ENCODE results near the gene SDCCAG8. TPM values are rescaled to one million over a fixed set of nuclear protein-coding genes. Genes with fewer than 3 reads are reported as not detected.

The SDCCAG8 gene
- total RNA-seq, 1 experiment from 2014 or later = 10.0 TPM

- no peak overlapping the region for H3K27ac Mint-ChIP-seq
- H3T11ph ChIP-seq (ENCODE audit: low read length) = no peak overlapping the region
- no peak overlapping the region for H2BK120ac ChIP-seq (ENCODE audit: low read depth, low read length, poor library complexity, severe bottlenecking)
- peaks cover 14 to 29% of the 10 kb centered on the region in 2 experiments for H3K4me1 Mint-ChIP-seq
- H3K9ac ChIP-seq (ENCODE audit: extremely low read depth, insufficient read length, low read length) = no peak overlapping the region
- H3K79me1 ChIP-seq (ENCODE audit: insufficient read depth, low read depth, low read length, poor library complexity, severe bottlenecking) = no peaks in the 10 kb centered on the region
- no peak for TF ChIP-seq CTCF (conservative IDR thresholded peaks at IDR 0.05)
- H4K5ac ChIP-seq (ENCODE audit: insufficient read length, low read depth, low read length) = no peak overlapping the region
- H4K20me1 ChIP-seq (ENCODE audit: control insufficient read depth, insufficient read depth, insufficient read length) = no peaks in the 10 kb centered on the region
- H3K4me3 Mint-ChIP-seq = no peak overlapping the region
- H3K23ac ChIP-seq (ENCODE audit: insufficient read length, low read depth, low read length) = no peak overlapping the region
- H3K18ac ChIP-seq (ENCODE audit: insufficient read length, low read depth, low read length) = no peak overlapping the region
- H3K4me2 ChIP-seq (ENCODE audit: insufficient read depth, insufficient read length, low read length) = no peak overlapping the region
- no peak overlapping the region for H3K56ac ChIP-seq (ENCODE audit: insufficient read length, low read depth, low read length)
- peaks cover 0 to 3% of the 10 kb centered on the region in 2 experiments; a peak in 1 of 5 replicates for H3K9me3 Mint-ChIP-seq
- DNase-seq = no peak
- H3K79me2 ChIP-seq (ENCODE audit: insufficient read depth, low read length) = no peaks in the 10 kb centered on the region
- no peaks in the 10 kb centered on the region; the same call in 1 of the 2 replicates for H3K4me1 ChIP-seq (ENCODE audit: insufficient read depth, low read length)
- H4K8ac ChIP-seq (replicated peaks; ENCODE audit: insufficient read length, low read depth, low read length) = no peak overlapping the region
- no peak overlapping the region for H2AFZ ChIP-seq (ENCODE audit: low read length)
- no peak overlapping the region for H3K14ac ChIP-seq (ENCODE audit: insufficient read depth, low read length)
- no peaks in the 10 kb centered on the region for H3K27me3 Mint-ChIP-seq (ENCODE audit: low read depth)
- no peak overlapping the region for H2BK15ac ChIP-seq (ENCODE audit: low read depth, low read length)
- H2BK5ac ChIP-seq (ENCODE audit: insufficient read length, low read length) = no peak overlapping the region
- H2BK12ac ChIP-seq (ENCODE audit: insufficient read length, low read depth, low read length) = no peak overlapping the region
- no peak overlapping the region for H2BK20ac ChIP-seq (ENCODE audit: low read depth, low read length, poor library complexity, severe bottlenecking)
- H3K27ac ChIP-seq (ENCODE audit: insufficient read length, low read depth, low read length) = no peak overlapping the region
- H3K4ac ChIP-seq (ENCODE audit: low read depth, low read length) = no peak overlapping the region
- H3K27me3 ChIP-seq (ENCODE audit: insufficient read depth, low read length) = no peaks in the 10 kb centered on the region
- H3K23me2 ChIP-seq (ENCODE audit: insufficient read length, low read depth, low read length, poor library complexity, severe bottlenecking) = no peaks in the 10 kb centered on the region
- H4K91ac ChIP-seq (ENCODE audit: insufficient read length, low read depth, low read length) = no peak overlapping the region
- WGBS (ENCODE audit: extremely low coverage, insufficient read length, low lambda C conversion rate) = no CpG with 5 or more reads among the region's 1 CpG
- H3K36me3 Mint-ChIP-seq (ENCODE audit: insufficient read depth in 1 of 3, low read depth in 3 of 3) = peaks cover 0 to 3% (median 0%) of the 10 kb centered on the region in 3 experiments; a peak in 1 of 7 replicates
- H2AK5ac ChIP-seq (ENCODE audit: insufficient read length, low read length) = no peak overlapping the region
- no peaks in the 10 kb centered on the region for H3K9me3 ChIP-seq (ENCODE audit: control insufficient read depth, low read depth, low read length)
These were observed 35.5 kb downstream of the SDCCAG8 start for GRCh38 chr1:243291292-243291691.
